ENCODE measurements around the gene MKNK2.

Gene MKNK2

DNA sequence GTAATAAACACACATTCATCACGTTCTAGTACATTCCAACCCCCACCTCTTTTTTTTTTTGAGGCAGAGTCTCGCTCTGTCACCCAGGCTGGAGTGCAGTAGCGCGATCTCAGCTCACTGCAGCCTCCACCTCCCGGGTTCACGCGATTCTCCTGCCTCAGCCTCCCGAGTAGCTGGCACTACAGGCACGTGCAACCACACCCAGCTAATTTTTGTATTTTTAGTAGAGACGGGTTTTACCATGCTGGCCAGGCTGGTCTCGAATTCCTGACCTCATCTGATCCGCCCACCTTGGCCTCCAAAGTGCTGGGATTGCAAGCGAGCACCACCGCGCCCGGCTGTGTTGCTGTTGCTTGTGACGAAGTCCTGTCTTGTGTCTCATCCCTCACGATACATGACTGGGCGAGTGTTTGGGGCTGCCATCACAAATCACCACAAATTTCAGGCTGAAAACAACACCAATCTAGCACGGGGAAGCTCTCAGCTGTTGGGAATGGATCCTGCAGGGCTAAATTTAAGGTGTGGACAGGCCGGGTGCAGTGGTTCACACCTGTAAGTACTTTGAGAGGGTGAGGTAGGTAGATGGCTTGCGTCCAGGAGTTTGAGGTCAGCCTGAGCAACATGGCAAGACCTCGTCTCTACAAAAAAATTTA lies 29.4 kb upstream of the MKNK2 start:
- DNase-seq (ENCODE audit: low read depth) = no peak

GRCh38 chr19:2079865-2080301 lies 28.8 kb upstream of the MKNK2 start:
- no peak for DNase-seq (ENCODE audit: low read depth)

GRCh38 chr19:2079076-2079864 lies 28.2 kb upstream of the MKNK2 start:
- DNase-seq (ENCODE audit: low read depth) = no peak

- no peak for DNase-seq (ENCODE audit: low read depth)
These were observed 27.0 kb upstream of the MKNK2 start for GRCh38 chr19:2077833-2078619.

DNA sequence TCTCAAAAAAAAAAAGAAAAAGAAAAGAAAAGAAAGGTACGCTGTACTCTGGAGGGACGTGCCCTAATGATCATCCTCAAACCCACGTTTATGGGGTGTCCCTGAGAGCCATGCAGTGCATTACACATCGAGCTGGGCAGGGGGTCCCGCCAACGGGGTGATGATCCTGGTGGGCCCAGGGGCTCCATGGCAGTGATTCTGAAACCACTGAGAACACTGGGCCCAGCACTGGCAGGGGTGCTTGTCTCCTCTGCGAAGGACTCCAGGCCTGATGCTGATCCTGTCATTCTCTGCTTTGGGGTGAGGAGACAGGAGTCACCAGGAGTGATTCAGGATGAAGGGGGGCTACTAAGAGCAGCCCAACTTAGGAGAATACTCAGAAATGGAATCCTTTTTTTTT lies 26.4 kb upstream of the MKNK2 start:
- no peak for DNase-seq (ENCODE audit: low read depth)

DNA sequence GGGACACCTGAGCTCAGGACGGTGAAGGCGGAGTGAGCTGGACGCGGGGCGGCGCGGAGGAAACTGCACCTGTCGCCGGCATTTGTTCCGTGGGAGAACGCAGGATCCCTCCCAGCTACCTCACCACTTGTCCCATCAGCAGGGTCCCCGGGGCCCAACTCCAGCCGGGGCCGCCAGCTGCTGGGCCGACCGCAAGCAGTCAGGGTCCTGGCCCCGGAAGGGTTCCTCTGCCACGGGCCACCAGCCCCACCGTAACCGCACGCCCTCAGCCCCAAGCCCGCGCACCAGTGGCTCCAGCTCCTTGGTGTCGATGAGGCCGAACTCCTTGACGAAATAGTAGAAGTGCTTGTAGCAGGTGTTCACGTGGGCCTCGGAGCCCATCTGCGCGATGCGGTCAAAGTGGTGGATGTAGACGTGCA lies 25.5 kb upstream of the MKNK2 start:
- no peak for DNase-seq (ENCODE audit: low read depth)

DNA sequence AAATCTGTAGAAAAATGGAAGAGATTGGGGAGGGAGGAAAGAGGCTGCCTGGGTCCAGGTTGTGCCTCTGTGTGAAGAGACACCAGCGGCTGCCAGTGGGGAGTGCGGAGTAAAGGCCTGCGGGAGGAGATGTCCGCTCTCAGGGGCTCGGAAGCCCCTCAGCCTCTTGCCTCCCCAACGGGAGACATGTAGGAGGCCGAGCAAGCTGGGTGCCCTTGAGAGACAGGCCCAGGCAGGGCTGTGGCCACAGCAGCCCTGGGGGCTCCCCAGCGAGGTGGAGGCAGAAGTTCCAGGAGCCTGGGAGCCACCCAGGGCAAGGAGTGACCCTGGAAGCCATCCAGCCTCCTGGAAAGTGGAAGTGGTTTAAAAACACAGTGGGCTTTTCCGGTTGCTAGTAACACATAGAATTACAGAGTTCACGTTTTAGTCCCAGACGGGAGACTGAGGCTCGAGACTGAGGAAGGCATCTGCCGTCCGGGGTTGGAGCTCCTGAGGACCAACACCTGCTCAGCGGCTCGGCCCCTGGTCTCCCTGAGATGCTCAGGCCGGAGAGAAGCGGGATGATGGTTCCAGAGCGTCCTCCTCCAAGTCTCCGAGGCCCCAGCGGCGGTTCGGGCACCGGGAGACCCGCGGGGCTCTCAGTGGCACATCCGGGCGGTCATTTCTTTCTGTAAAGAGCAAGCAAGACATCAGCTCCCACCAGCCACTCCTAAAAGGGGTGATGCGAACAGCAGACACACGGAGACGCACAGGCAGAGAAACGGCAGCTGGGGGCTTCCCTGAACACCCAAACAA lies 21.9 kb upstream of the MKNK2 start:
- no peak for DNase-seq (ENCODE audit: low read depth)

DNA sequence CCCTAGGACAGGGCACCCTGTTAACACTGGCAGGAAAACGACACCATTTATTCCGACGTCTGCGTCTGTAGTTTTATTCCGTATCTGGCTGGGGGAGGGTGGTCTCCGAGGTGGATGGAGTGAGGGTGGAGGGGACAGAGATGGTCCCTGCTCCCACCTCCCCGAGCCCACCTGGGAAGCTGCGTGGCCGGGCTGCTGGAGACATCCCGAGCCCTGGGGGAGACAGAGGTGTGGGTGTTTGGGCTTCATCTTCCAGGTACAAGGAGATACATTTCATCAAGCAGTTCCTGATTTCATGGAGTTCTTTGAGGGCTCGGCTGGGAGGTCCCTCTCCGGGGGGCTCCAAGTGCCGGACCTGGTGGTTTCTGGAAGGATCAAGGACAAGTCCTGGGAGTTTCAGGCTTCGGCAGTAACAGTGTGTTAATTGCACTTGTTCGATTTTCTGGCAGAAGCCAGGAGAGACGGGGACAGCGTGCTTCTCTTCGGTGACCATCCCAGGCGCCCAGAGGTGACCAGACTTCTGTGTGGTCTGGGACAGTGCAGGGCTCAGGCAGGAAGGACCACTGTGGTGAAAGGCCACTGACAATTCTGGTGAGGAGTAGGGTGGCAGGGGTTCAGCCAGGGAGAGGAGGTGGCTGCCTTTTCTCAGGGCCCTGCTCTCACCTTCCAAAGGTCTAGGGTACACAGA lies 20.1 kb upstream of the MKNK2 start:
- DNase-seq (ENCODE audit: low read depth) = no peak

- DNase-seq (ENCODE audit: low read depth) = no peak
These were observed 19.4 kb upstream of the MKNK2 start for GRCh38 chr19:2070436-2070827.

- no peak for DNase-seq (ENCODE audit: low read depth)
These were observed 13.9 kb upstream of the MKNK2 start for GRCh38 chr19:2064788-2065524.

DNA sequence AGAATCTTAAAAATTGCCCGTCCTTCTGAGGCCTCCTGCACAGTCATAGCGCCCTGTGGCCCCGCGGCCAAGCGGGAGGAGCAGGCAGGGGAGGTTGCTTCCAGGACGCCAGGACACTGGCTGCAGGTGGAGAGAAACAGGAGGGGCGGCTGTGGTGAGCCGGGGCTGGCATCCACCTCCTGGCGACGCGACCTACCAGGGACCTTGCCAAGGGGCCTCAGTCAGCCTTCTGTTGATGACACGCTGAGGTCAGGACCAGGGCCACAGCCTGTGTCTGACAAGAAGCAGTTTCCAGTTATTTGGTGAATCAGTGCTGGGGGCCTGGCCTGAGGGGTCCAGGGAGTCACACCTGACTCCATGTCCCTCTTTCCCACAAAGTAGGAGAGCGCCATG lies 13.3 kb upstream of the MKNK2 start:
- DNase-seq (ENCODE audit: low read depth) = no peak

DNA sequence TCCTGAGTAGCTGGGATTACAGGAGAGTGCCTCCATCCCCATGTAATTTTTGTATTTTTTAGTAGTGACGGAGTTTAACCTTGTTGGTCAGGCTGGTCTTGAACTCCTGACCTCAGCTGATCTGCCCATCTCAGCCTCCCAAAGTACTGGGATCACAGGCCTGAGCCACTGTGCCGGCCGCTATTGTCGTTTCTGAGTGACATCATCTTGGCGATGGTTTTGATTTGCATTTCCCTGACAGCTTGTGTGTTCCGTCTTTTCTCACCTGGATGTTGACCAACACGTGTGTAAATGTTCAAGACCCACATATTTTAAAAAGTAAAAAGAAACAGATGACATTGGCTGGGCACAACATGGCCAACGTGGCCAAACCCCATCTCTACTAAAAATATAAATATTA lies 12.8 kb upstream of the MKNK2 start:
- DNase-seq (ENCODE audit: low read depth) = no peak

GRCh38 chr19:2062770-2063169 lies 11.7 kb upstream of the MKNK2 start:
- DNase-seq (ENCODE audit: low read depth) = no peak

DNA sequence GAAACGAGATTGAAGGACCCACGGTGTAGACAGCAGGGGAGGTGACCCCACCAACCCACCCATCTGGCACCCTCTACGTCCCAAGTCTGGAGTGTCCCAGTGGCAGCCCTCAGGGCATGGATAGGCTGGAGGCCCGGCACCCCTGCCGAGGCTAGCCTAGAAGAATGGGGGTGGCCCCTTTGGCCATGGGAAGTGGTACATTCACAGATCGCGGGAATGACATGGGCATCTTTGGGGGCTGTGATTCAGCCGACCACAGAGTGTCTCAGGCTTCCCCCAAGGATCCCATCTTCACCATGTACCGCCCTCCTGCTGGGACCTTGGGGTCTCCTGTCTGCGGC lies 11.3 kb upstream of the MKNK2 start:
- DNase-seq (ENCODE audit: low read depth) = no peak

DNA sequence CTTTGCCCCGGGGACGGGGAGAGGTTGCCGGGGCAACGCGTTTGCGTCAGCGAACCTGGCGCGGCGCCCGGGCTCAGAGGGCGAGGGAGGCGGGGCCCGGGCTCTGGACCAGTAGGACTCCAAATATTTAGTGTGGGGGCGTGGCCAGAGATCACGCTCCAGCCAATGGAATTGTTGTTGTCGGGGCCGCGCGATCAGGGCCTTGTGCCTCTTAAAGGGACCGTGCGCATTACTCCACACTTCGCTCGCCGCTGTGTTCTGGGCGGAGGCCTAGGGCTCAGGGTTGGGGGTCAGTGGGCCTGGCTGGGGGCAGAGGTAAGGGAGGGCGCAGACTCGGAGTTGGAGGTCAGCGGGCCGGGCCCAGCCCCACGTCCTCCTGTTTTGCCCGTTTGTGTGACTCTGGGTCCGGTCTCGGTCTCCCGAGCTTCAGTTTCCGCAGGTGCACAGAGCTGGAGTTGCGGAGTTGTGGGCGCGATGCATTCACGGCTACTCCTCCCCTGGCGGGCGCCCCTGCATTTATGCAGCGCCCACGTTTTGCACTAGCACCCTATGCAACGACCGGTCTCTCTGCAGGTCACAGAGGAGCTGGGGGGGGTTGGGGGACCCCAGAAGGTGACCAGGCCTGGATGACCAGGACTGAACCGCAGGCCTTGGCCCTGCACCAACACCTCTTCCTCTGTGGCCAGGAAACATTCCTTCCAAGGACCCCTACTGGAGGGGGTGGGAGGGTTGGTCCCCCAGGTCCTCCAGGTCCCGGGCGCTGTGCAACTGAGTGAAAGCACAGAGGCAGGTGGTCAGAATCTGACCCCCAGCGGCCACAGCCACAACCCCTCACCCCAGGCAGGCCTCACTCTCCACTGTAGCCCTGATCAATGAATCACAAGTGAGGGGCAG lies 10.7 kb upstream of the MKNK2 start:
- DNase-seq (ENCODE audit: low read depth) = peak; percentile 100

GRCh38 chr19:2060884-2061494 lies 9.9 kb upstream of the MKNK2 start:
- DNase-seq (ENCODE audit: low read depth) = no peak

- no peak for DNase-seq (ENCODE audit: low read depth)
These were observed 8.6 kb upstream of the MKNK2 start for GRCh38 chr19:2059422-2060201.

DNA sequence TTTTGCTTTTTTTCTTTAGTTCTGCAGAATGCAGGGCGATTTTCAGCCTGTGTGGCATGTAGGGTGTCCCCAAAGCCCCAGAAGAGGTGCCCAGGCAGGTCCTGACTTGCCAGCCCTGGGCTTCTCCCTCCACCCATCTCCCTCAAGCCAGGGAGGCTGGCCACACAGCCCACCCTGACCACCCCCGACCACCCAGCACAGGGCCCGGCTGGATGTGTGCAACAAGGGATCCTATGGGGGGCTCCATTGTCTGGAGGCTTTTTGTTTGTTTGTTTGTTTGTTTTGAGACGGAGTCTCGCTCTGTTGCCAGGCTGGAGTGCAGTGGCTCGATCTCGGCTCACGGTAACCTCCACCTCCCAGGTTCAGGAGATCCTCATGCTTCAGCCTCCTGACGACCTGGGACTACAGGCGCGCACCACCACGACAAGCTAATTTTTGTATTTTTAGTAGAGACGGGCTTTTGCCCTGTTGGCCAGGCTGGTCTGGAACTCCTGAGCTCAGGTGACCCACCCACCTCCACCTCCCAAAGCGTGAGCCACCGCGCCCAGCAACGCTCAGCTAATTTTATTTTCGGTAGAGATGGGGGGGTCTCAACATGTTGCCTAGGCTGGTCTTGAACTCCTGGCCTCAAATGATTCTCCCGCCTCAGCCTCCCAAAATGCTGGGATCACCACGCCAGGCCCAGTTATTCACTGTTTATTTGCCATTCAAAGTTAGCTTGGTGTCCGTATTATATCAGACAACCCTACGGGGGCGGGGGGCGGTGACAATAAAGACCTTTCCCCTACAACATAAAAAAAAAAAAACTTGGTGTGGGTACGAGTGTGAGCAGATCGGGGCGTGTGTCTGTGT lies 7.8 kb upstream of the MKNK2 start:
- no peak for DNase-seq (ENCODE audit: low read depth)

All from activated T-cell treated with anti-CD3 and anti-CD28 coated beads for 48 hours (primary cell).